HEK293 (cell line): ENCODE results near the gene VOPP1.

ENCODE experiments used
- CTCF ChIA-PET: fragments of 350-600 bp; formaldehyde crosslinking; extraction: SDS; loops from one replicate; lab custom pipeline; 2021; ENCODE audit warnings: antibody characterized with exemption; lab: Yijun Ruan, JAX
- POLR2A ChIA-PET: fragments of 300-600 bp; formaldehyde crosslinking; extraction: SDS; loops from one replicate; lab custom pipeline; 2020; ENCODE audit warnings: antibody characterized with exemption, inconsistent platforms; lab: Yijun Ruan, JAX
- H3K27ac ChIP-seq: fragments of 200-500 bp; sonication (Bioruptor generic); 2 replicates; pipeline ENCODE4 v1.5.1; 2014; ENCODE audit warnings: low read depth, low read length, control low read depth, inconsistent platforms; ENCODE audit errors: extremely low read depth
- H3K36me3 ChIP-seq, 2 experiments: fragments of 200-500 bp in 1 of 2; sonication (Bioruptor generic) in 1 of 2; 1 replicate in 1 of 2; 2 replicates in 1 of 2; pipeline ENCODE4 v1.5.1; 2014 to 2017; ENCODE audit warnings: inconsistent platforms in 2 of 2, low read length in 2 of 2; ENCODE audit not compliant: control insufficient read depth in 2 of 2, insufficient read depth in 1 of 2
- H3K4me1 ChIP-seq: fragments of 200-500 bp; sonication (Bioruptor generic); 2 replicates; pipeline ENCODE4 v1.5.1; 2014; ENCODE audit warnings: mild to moderate bottlenecking, low read length, inconsistent platforms; ENCODE audit not compliant: control insufficient read depth, insufficient read depth
- H3K4me3 ChIP-seq: 2 replicates; pipeline ENCODE4 v1.5.1; 2011; ENCODE audit warnings: low read depth, mild to moderate bottlenecking, control low read depth, low read length, moderate library complexity
- H3K9me3 ChIP-seq: fragments of 200-500 bp; sonication (Bioruptor generic); 2 replicates; pipeline ENCODE4 v1.5.1; 2014; ENCODE audit warnings: low read depth, low read length, inconsistent platforms; ENCODE audit not compliant: control insufficient read depth, insufficient read depth
- SALL2 ChIP-seq: fragments of 450-650 bp; formaldehyde crosslinking; IDR thresholded peaks from 2 replicates; pipeline ENCODE4 v1.5.0; 2017; ENCODE audit warnings: missing biosample characterization, mild to moderate bottlenecking, missing genetic modification characterization, borderline replicate concordance
- SP2 ChIP-seq: fragments of 450-650 bp; formaldehyde crosslinking; IDR thresholded peaks from 2 replicates; pipeline ENCODE4 v1.5.1; 2016; ENCODE audit warnings: missing biosample characterization, missing genetic modification characterization
- SP7 ChIP-seq: fragments of 450-650 bp; formaldehyde crosslinking; IDR thresholded peaks from 2 replicates; pipeline ENCODE4 v1.5.1; 2016; ENCODE audit warnings: missing biosample characterization, missing genetic modification characterization
- ZBTB48 ChIP-seq: fragments of 450-650 bp; formaldehyde crosslinking; IDR thresholded peaks from 2 replicates; pipeline ENCODE4 v1.5.1; 2016; ENCODE audit warnings: missing biosample characterization, missing genetic modification characterization
- ZBTB8A ChIP-seq: fragments of 450-650 bp; formaldehyde crosslinking; IDR thresholded peaks from 2 replicates; pipeline ENCODE4 v1.5.1; 2016; ENCODE audit warnings: missing biosample characterization, missing genetic modification characterization
- ZFP3 ChIP-seq: fragments of 450-650 bp; formaldehyde crosslinking; IDR thresholded peaks from 2 replicates; pipeline ENCODE4 v1.5.1; 2016; ENCODE audit warnings: low read depth, missing biosample characterization, missing genetic modification characterization
- ZNF311 ChIP-seq: fragments of 450-650 bp; formaldehyde crosslinking; IDR thresholded peaks from 2 replicates; pipeline ENCODE4 v1.5.1; 2017; ENCODE audit warnings: missing biosample characterization, missing genetic modification characterization, borderline replicate concordance
- ZNF423 ChIP-seq: fragments of 450-650 bp; formaldehyde crosslinking; IDR thresholded peaks from 2 replicates; pipeline ENCODE4 v1.5.1; 2016; ENCODE audit warnings: missing biosample characterization, missing genetic modification characterization
- ZNF48 ChIP-seq: fragments of 450-650 bp; formaldehyde crosslinking; IDR thresholded peaks from 2 replicates; pipeline ENCODE4 v1.5.1; 2016; ENCODE audit warnings: missing biosample characterization, missing genetic modification characterization
- ZNF555 ChIP-seq: fragments of 450-650 bp; formaldehyde crosslinking; conservative IDR thresholded peaks from 2 replicates; pipeline ENCODE4 v1.5.1; 2017; ENCODE audit warnings: missing biosample characterization, mild to moderate bottlenecking, missing genetic modification characterization, inconsistent platforms
- TF ChIP-seq, protein P1 (sequence below): fragments of 450-650 bp; formaldehyde crosslinking; IDR thresholded peaks from 2 replicates; pipeline ENCODE4 v1.5.1; 2016; ENCODE audit warnings: missing biosample characterization, missing genetic modification characterization
- TF ChIP-seq, protein P2 (sequence below): fragments of 450-650 bp; IDR thresholded peaks from 2 replicates; pipeline ENCODE4 v1.5.1; 2018; ENCODE audit warnings: missing biosample characterization, mild to moderate bottlenecking, missing genetic modification characterization
- TF ChIP-seq, protein P3 (sequence below): fragments of 450-650 bp; formaldehyde crosslinking; IDR thresholded peaks from 2 replicates; pipeline ENCODE4 v1.5.1; 2017; ENCODE audit warnings: missing biosample characterization, missing genetic modification characterization
- TF ChIP-seq, protein P4 (sequence below): fragments of 450-650 bp; formaldehyde crosslinking; IDR thresholded peaks from 2 replicates; pipeline ENCODE4 v1.5.1; 2016; ENCODE audit warnings: missing biosample characterization, missing genetic modification characterization, borderline replicate concordance

Gene VOPP1

DNA sequence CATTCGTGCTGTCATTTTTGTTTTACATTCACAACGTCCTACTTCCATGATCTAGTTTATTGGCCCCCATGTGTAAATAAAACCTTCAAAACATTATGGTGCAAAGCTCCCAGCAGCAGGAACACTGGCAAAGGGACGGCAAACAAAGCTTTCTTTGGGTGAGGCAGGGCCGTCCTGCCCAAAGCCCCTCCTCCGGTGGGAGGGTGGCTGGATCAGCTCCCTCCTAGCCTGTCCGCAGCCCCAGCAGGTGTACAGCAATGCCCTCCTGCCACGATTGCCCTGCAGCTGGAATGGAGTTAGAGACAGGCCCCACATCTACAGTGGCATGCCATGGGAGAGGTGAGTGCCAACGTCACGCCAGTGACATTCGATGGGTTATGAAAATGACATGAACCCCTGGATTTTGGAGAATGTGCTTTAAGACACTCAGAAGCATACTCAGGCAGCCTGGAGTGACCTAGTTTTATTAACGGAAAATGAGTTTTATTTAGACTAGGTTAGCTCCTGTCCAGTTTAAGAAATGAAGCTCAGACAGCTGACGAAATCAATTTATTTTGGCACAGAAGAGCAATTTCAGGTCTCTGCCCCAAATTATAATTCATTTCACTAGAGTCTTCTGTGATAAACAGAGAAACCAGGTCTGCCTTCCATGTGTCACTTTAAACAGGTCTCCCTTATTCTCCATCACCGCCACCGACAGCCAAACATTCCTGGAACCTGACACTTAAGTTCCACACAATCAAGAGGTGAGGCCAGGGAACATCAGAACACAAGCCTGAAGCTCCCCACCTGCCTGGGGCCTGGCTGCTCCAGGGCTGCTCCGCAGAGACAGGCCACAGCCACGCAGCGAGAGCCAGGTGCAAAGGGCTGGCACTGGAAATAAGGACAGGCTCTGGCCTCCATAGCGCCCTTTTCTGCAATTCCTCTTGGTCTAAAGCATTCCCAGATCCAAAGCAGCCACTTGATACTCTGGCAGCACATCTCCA lies 50.1 kb downstream of the VOPP1 start (continued):
- TF ChIP-seq, protein P1, sequence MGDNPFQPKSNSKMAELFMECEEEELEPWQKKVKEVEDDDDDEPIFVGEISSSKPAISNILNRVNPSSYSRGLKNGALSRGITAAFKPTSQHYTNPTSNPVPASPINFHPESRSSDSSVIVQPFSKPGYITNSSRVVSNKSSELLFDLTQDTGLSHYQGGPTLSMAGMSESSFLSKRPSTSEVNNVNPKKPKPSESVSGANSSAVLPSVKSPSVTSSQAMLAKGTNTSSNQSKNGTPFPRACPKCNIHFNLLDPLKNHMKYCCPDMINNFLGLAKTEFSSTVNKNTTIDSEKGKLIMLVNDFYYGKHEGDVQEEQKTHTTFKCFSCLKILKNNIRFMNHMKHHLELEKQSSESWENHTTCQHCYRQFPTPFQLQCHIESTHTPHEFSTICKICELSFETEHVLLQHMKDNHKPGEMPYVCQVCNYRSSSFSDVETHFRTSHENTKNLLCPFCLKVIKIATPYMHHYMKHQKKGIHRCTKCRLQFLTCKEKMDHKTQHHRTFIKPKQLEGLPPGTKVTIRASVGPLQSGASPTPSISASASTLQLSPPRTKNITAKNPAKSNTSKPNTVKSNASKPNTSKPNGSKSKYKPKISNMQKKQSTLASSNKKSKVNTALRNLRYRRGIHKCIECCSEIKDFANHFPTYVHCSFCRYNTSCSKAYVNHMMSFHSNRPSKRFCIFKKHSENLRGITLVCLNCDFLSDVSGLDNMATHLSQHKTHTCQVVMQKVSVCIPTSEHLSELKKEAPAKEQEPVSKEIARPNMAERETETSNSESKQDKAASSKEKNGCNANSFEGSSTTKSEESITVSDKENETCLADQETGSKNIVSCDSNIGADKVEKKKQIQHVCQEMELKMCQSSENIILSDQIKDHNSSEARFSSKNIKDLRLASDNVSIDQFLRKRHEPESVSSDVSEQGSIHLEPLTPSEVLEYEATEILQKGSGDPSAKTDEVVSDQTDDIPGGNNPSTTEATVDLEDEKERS (tag by site-specific recombination): no peak
- TF ChIP-seq SP7 (no peak), ZBTB8A (no peak), ZNF311 (tag by site-specific recombination) (no peak)
- TF ChIP-seq, protein P2, sequence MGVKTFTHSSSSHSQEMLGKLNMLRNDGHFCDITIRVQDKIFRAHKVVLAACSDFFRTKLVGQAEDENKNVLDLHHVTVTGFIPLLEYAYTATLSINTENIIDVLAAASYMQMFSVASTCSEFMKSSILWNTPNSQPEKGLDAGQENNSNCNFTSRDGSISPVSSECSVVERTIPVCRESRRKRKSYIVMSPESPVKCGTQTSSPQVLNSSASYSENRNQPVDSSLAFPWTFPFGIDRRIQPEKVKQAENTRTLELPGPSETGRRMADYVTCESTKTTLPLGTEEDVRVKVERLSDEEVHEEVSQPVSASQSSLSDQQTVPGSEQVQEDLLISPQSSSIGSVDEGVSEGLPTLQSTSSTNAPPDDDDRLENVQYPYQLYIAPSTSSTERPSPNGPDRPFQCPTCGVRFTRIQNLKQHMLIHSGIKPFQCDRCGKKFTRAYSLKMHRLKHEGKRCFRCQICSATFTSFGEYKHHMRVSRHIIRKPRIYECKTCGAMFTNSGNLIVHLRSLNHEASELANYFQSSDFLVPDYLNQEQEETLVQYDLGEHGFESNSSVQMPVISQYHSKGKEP (tag by site-specific recombination): no peak

DNA sequence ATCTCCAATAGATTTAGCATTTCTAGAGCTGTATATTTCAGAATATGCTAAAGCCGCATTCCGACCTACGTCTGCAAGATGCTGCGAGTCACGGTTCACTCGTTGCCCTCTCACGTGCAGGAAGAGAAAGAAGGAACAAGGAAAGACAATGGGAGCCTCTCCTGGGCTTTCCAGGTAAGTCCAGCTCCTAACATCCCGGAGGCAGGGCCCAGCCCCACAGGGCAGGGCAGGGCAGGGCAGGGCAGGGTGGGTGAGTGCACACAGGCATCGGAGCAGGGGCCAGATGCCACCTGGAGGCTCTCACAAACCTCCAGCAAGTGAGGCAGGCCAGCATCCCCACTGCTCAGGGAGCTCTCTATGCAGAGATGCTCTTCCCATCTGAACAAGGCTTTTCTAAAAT lies 50.8 kb downstream of the VOPP1 start:
- no peak for TF ChIP-seq SALL2 (tag by site-specific recombination)

DNA sequence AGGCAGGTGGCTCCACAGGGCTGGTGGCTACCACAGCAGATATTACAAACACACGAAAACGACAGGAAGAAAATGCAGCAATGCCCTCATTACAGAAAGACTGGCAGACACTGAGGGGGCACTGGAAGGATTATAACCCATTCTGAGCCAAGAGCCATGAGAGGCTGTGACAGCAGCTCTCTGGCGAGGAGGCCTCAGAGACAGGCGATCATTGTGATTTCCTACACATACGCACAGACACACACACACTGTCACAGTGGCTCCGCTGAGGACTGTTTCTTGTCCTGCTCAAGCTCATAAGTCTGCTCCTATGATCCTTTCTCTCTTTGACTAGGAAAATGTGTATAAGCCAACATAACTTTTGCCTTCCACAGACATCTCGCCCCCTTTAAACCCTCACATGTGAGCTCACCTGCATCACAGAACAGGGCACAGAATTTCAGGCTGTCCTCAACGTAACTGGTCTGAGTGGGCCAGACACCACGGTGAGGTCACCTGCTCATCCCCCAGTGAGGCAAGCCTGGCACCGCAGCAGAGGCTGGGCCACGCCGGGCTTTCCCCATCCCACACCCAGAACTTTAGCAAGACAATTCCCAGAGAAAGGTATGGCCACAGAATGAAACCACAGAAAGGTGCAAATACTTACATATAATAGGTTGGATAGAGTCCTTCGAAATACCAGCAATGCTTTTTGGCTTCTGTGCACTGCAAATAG lies 51.7 kb downstream of the VOPP1 start:
- H3K9me3 ChIP-seq: no peaks in the 10 kb centered on the region
- ChIA-PET POLR2A (no interaction called here), CTCF (interaction anchor here (1.0 kb wide), 1 partner anchor 73 kb away, joined by 3 read pairs; no protein-coding TSS in a partner anchor)
- TF ChIP-seq ZNF423 (tag by site-specific recombination) (no peak), ZBTB48 (no peak), SP7 (no peak)
- H3K36me3 ChIP-seq: peaks cover 0 to 2% of the 10 kb centered on the region in 2 experiments; a peak in 2 of 3 replicates
- H3K4me3 ChIP-seq: no peak overlapping the region
- no peak overlapping the region for H3K27ac ChIP-seq
- H3K4me1 ChIP-seq: no peaks in the 10 kb centered on the region

More for the DNA sequence above, 50.8 kb downstream of the VOPP1 start:
- CTCF ChIA-PET: no interaction called here
- H3K4me3 ChIP-seq: no peak overlapping the region
- peaks cover 0 to 2% of the 10 kb centered on the region in 2 experiments; a peak in 2 of 3 replicates for H3K36me3 ChIP-seq
- no peaks in the 10 kb centered on the region for H3K4me1 ChIP-seq
- no peak overlapping the region for H3K27ac ChIP-seq
- POLR2A ChIA-PET: no interaction called here
- H3K9me3 ChIP-seq: no peaks in the 10 kb centered on the region

DNA sequence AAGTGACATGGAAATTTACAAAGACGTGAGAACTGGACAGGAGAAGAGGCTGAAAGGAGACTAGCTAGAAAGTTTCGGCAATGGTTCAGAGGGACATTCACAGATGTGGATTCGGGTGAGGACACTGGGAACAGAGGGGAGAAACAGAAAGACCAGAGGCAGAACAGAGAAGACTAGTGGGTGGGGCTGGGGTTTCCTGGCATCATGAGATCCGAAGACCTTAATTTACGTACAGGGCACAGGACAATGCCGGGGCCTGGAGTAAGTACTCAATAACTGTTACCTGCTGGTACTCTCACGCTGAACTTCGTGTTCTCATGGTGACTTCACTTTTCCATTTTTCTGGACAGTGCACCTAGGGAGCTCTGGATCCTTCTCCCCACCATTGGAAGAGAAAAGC lies 53.5 kb downstream of the VOPP1 start:
- H3K36me3 ChIP-seq: peaks cover 0 to 2% of the 10 kb centered on the region in 2 experiments; a peak in 2 of 3 replicates
- ChIA-PET CTCF (no interaction called here), POLR2A (no interaction called here)
- no peaks in the 10 kb centered on the region for H3K9me3 ChIP-seq
- H3K27ac ChIP-seq: no peak overlapping the region
- no peak overlapping the region for H3K4me3 ChIP-seq
- no peaks in the 10 kb centered on the region for H3K4me1 ChIP-seq
- TF ChIP-seq, protein P3, sequence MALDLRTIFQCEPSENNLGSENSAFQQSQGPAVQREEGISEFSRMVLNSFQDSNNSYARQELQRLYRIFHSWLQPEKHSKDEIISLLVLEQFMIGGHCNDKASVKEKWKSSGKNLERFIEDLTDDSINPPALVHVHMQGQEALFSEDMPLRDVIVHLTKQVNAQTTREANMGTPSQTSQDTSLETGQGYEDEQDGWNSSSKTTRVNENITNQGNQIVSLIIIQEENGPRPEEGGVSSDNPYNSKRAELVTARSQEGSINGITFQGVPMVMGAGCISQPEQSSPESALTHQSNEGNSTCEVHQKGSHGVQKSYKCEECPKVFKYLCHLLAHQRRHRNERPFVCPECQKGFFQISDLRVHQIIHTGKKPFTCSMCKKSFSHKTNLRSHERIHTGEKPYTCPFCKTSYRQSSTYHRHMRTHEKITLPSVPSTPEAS (tag by site-specific recombination): no peak
- TF ChIP-seq ZFP3 (tag by site-specific recombination) (no peak), ZNF48 (no peak), SP7 (no peak), ZNF555 (tag by site-specific recombination) (no peak), SP2 (tag by site-specific recombination) (no peak)
- TF ChIP-seq, protein P4, sequence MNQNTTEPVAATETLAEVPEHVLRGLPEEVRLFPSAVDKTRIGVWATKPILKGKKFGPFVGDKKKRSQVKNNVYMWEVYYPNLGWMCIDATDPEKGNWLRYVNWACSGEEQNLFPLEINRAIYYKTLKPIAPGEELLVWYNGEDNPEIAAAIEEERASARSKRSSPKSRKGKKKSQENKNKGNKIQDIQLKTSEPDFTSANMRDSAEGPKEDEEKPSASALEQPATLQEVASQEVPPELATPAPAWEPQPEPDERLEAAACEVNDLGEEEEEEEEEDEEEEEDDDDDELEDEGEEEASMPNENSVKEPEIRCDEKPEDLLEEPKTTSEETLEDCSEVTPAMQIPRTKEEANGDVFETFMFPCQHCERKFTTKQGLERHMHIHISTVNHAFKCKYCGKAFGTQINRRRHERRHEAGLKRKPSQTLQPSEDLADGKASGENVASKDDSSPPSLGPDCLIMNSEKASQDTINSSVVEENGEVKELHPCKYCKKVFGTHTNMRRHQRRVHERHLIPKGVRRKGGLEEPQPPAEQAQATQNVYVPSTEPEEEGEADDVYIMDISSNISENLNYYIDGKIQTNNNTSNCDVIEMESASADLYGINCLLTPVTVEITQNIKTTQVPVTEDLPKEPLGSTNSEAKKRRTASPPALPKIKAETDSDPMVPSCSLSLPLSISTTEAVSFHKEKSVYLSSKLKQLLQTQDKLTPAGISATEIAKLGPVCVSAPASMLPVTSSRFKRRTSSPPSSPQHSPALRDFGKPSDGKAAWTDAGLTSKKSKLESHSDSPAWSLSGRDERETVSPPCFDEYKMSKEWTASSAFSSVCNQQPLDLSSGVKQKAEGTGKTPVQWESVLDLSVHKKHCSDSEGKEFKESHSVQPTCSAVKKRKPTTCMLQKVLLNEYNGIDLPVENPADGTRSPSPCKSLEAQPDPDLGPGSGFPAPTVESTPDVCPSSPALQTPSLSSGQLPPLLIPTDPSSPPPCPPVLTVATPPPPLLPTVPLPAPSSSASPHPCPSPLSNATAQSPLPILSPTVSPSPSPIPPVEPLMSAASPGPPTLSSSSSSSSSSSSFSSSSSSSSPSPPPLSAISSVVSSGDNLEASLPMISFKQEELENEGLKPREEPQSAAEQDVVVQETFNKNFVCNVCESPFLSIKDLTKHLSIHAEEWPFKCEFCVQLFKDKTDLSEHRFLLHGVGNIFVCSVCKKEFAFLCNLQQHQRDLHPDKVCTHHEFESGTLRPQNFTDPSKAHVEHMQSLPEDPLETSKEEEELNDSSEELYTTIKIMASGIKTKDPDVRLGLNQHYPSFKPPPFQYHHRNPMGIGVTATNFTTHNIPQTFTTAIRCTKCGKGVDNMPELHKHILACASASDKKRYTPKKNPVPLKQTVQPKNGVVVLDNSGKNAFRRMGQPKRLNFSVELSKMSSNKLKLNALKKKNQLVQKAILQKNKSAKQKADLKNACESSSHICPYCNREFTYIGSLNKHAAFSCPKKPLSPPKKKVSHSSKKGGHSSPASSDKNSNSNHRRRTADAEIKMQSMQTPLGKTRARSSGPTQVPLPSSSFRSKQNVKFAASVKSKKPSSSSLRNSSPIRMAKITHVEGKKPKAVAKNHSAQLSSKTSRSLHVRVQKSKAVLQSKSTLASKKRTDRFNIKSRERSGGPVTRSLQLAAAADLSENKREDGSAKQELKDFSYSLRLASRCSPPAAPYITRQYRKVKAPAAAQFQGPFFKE (tag by site-specific recombination): no peak
